ENCODE data around the gene SULT1C3.

The SULT1C3 gene

GRCh38 chr2:108239786-108240185 is at the start of gene SULT1C3:
SULT1C3 (plus strand) TSS chr2:108239968; CDS start chr2:108247195, 7,227 bp downstream.
- in situ Hi-C loops (cut with MboI; ENCODE audit: low sequenced_read_pairs) = no loop called here

DNA sequence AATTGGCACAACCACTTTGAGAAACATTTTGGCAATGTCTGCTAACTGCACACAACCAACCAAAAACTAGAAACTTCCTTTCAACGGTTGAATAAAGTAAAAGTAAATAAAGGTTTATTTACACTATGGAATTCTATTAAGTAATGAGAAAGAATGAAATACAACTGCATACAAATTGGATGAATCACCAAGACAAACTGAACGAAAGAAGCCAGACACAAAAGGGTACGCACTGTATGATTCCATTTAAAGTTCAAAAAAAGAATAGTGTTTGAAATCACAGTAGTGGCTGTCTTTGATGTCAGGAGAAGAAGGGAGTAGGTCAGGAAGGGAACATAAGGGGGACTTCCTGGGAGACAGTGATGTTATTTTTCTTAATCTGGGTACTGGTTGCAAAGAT is 46.5 kb upstream of the SULT1C3 start:
- in situ Hi-C loops (cut with MboI; ENCODE audit: low sequenced_read_pairs) = loop anchor here (25.0 kb wide), 1 partner anchor 256 kb away; no protein-coding TSS in a partner anchor

- in situ Hi-C loops (cut with MboI; ENCODE audit: low sequenced_read_pairs) = loop anchor here (25.0 kb wide), 1 partner anchor 257 kb away; no protein-coding TSS in a partner anchor
Measured at GRCh38 chr2:108194409-108195132, 45.2 kb upstream of the SULT1C3 start.

GRCh38 chr2:108195133-108195439 is 44.7 kb upstream of the SULT1C3 start:
- in situ Hi-C loops (cut with MboI; ENCODE audit: low sequenced_read_pairs) = loop anchor here (25.0 kb wide), 1 partner anchor 258 kb away; no protein-coding TSS in a partner anchor

GRCh38 chr2:108199726-108200125 is 40.0 kb upstream of the SULT1C3 start:
- in situ Hi-C loops (cut with MboI; ENCODE audit: low sequenced_read_pairs) = loop anchor here (25.0 kb wide), 1 partner anchor 262 kb away; no protein-coding TSS in a partner anchor

- in situ Hi-C loops (cut with MboI; ENCODE audit: low sequenced_read_pairs) = no loop called here
Measured at GRCh38 chr2:108200569-108200968, 39.2 kb upstream of the SULT1C3 start.

DNA sequence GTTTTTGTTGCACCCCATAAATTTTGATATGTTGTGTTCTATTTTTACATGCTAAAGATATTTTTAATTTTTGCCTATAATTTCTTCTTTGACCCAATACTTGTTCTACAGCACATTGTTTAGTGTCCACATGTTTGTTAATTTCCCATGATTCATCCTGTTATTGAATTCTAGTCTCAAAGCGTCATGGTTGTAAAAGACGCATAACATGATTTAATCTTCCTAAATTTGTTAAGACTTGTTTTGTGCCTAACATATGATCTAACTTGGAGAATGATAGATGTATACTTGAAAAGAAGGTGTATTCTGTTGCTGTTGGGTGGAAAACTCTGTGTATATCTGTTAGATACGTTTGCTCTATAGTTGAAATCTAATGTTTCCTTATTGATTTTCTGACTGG is 27.1 kb upstream of the SULT1C3 start:
- in situ Hi-C loops (cut with MboI; ENCODE audit: low sequenced_read_pairs) = no loop called here

GRCh38 chr2:108215794-108216211 is 24.0 kb upstream of the SULT1C3 start:
- in situ Hi-C loops (cut with MboI; ENCODE audit: low sequenced_read_pairs) = no loop called here

- in situ Hi-C loops (cut with MboI; ENCODE audit: low sequenced_read_pairs) = no loop called here
Measured at GRCh38 chr2:108217211-108217610, 22.6 kb upstream of the SULT1C3 start.

- in situ Hi-C loops (cut with MboI; ENCODE audit: low sequenced_read_pairs) = no loop called here
Measured at GRCh38 chr2:108219688-108220087, 20.1 kb upstream of the SULT1C3 start.

DNA sequence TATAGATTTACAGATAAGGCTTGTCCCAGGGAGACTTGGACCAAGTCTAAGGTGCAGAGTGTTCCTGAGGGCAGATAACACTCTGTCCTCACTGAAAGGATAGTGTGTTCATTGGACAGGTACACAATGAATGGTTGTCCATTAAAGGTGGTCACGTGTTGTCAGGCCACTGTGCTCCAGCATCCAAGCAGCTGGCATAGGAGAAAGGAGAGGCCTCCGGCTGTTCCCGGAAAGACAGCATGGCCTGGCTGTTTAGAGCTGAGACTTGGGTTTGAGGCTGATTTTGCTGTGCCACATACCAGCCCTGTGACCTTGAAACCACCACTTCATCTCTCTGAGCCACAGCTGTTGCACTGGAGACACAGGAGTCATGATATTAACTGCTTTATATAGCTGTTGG is 19.6 kb upstream of the SULT1C3 start:
- in situ Hi-C loops (cut with MboI; ENCODE audit: low sequenced_read_pairs) = no loop called here

DNA sequence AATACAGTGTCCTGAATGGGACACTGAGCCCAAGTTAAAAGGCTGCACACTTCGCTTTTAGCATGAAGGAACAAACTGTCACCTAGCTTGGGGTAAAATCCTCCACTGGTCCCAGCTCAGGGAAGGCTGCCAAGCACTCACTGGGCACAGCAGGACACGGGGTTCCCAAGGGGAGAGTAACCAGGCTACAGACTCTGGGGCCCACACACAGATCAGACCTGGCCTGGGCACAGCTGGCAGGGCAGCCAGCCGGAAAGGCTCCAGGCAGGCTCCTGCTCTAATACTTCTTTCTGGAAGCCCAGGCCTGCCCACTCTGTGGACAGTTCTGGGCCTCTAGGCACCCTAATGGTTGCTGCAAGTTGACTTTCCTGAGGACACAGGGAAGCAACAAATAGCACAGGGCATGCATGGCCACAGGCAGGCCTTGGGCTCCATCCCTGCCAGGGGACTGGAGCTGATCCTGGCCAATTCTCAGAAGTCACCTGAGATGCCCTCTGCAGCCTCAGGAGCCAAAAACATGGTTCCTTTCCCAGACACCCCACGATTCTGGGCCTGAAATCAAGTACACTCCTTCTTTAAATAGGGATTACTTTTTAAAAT is 18.7 kb upstream of the SULT1C3 start:
- in situ Hi-C loops (cut with MboI; ENCODE audit: low sequenced_read_pairs) = no loop called here

GRCh38 chr2:108222261-108222660 is 17.5 kb upstream of the SULT1C3 start:
- in situ Hi-C loops (cut with MboI; ENCODE audit: low sequenced_read_pairs) = no loop called here

DNA sequence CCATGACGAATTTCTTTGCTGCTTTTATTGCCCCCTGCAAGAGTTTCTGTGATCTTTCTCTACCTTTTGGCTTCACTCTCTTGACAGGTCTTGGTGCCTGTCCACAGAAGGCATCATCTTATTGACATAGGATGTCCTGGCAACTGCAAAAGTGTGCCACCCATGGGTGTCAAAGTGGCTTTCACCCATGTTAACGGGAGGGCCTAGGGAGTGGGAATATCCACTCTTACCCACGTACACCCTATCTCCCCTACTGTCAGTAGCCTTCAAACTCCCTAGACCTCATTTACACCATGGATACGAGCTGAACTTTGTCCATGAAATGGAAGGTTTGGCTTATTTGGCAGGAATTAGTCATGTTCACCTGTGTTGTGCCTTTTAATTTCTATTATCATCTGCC is 16.2 kb upstream of the SULT1C3 start:
- in situ Hi-C loops (cut with MboI; ENCODE audit: low sequenced_read_pairs) = no loop called here

DNA sequence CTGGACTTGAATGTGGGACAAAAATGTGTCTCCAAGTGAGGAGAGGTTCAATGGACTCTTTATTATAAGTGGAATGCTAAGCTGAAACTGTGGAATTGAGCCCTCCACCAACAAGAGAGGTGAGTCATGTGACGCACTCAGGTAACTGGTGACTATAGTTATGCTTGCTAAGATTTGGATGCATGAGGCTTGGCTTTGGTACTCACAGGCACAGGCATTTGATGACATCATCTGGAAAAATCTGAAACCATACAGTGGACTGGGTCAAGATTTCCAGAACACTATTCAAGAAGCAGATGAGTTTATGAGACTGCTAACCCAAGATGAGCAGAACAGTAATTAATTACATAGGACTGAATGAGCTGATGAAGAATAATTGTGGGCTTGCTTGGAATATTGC is 15.7 kb upstream of the SULT1C3 start:
- in situ Hi-C loops (cut with MboI; ENCODE audit: low sequenced_read_pairs) = no loop called here

DNA sequence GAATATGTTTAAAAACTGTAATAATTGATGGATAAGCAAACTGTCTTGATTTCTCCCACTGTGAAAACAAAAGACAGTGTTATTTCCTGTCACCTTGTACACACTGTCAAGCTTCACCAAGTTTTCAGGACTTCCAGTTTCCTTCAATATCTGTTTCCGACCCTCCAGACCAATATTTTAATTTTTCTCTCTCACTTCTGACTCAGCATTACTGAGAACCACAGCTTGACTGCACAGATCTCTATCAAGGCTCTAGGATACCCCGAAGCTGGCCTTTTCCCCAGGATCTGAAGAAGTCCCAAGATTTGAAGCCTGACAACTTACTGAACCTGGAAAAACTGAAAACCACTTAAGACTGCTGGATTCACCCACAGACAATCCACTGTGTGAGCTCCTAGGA is 13.2 kb upstream of the SULT1C3 start:
- in situ Hi-C loops (cut with MboI; ENCODE audit: low sequenced_read_pairs) = no loop called here

DNA sequence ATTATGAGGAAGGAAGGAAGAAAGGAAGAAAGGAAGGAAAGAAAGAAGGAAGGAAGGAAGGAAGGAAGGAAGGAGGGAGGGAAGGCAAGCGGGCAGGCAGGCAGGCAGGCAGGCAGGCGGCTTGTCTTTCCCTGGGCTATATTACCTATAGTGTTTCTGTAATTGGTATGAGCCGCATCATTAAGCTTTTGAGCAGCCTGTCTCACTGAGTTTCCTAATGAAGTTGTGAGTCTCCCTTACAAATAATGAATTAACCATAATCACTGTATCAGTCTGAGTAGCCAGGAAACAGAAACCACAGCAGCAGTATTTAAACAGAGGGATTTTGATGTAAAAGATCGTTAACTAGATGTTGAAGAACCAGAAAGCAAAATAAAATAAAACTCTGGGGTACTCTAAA is 11.8 kb upstream of the SULT1C3 start:
- in situ Hi-C loops (cut with MboI; ENCODE audit: low sequenced_read_pairs) = no loop called here

DNA sequence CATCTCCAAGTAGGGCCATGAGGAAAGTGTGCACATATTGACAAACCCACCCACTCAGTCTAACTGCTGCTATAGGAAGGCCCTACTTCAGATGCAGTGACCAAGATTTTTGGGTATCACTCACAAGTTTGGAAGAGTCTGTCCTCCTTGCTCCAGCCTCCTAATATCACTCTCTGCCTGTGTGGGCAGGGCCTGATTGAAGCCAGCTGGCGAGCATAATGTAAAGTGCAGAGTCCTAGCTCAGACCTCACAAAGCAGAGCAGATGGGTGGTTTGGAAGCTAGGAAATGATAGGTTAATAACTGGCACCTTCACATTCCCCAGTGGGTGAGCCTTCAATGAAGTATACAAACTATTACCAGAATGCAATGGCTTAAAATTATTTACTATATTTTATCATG is 11.2 kb upstream of the SULT1C3 start:
- in situ Hi-C loops (cut with MboI; ENCODE audit: low sequenced_read_pairs) = no loop called here

DNA sequence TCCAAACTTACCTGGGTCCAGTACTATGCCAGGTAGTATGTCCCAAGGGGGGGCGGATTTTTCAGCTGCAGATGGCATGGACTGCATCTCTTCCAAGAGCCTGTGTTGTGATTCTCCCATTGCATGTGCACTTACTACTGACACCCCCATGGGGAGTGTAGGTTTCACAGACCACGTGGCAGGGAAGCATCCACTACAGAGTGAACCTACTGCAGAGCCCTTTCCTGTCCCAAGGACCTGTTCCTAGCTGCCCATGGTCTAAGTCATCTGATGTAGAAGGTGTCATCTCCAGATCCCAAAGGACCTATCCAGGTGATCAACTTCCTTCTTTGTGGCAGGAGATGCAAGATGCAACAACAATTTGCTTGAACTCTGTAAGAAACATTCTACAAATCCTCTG is 9.9 kb upstream of the SULT1C3 start:
- in situ Hi-C loops (cut with MboI; ENCODE audit: low sequenced_read_pairs) = no loop called here

DNA sequence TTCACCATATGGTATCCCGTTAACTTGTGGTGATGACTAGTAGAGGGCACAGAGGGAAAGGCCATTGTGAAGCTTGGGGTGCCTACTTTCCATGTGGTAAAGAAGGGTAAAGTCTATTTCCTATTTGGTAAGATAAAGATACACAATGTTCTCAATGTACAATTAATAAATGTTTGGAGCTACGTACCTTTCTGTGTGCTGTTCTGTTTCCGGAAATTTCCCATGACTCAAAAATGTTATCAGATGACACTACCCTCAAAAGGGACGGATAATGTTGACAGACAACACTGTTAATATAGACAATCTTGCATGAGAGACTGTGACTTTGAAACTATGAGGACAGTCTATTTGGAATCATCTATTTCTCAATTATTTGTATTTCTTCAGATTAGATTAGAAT is 4.2 kb upstream of the SULT1C3 start:
- in situ Hi-C loops (cut with MboI; ENCODE audit: low sequenced_read_pairs) = no loop called here

DNA sequence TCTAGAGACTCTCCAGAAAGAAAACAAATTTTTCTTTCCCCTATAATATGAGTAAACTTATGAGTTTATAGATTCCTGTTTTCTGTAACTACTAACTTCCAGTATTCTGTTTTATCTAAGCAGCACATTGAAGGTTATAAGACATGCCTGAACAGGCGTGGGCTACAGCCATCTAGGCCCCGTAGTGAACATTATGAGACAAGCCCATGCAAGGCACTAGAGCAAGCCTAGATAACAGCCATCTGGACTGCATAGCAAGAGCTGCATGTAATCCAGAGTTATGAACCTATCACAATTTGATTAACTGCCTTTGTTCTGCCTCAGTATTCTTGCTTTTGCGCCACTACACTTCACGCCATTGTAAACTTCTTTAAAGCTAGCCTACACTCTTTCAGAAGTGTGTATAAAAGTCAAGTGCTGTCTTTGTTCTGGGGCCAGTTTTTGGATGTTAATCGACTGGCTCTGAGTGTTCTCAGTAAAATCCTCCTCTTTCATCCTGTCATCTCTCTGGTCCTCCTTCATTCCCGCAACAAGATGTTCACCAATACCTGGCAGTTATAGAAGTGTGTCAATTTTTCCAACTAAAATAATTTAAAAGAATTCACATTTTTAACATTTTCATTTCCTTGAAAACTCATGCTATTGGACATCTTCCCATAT is 3.0 kb upstream of the SULT1C3 start:
- in situ Hi-C loops (cut with MboI; ENCODE audit: low sequenced_read_pairs) = no loop called here

DNA sequence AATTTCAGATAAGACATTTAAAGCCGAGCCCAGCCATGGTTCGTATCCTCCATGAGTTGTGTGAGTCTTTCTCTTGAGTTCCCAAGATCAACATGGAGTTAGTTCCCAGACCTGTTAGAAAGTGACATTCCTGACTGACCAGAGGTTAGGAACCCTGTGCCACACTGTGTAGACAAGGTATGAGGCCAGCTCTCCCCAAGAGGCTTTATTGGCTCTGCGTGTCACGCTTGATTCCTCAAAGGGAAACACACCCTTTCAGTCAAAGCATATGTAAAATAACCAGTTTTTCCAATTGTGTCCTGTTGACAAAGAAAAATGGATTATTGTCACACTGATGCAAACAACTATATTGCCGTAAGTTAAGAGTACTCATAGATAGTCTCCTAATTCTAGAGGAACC is 1.2 kb downstream of the SULT1C3 start:
- in situ Hi-C loops (cut with MboI; ENCODE audit: low sequenced_read_pairs) = no loop called here

Measured in HL-60/S4 (cell line).